Measurements from ENCODE around the gene CCDC180. TPM values are rescaled to one million over a fixed set of nuclear protein-coding genes. Genes with fewer than 3 reads are reported as not detected.

CCDC180 gene
- total RNA-seq, 1 experiment from 2014 or later, result 5.1 TPM

GRCh38 chr9:97316904-97317303 lies 9.4 kb downstream of the CCDC180 start:
- Mint-ChIP-seq H3K4me1 (ENCODE audit: insufficient read depth, unreplicated experiment) (peaks cover 5% of the 10 kb centered on the region), H3K27me3 (ENCODE audit: insufficient read depth, unreplicated experiment) (no peaks in the 10 kb centered on the region), H3K36me3 (ENCODE audit: insufficient read depth, unreplicated experiment) (peaks cover 18% of the 10 kb centered on the region), H3K9me3 (ENCODE audit: unreplicated experiment) (no peaks in the 10 kb centered on the region), H3K27ac (ENCODE audit: low read depth, unreplicated experiment) (no peak overlapping the region), H3K4me3 (ENCODE audit: unreplicated experiment) (no peak overlapping the region)
- CTCF ChIA-PET, result interaction anchor here (0.7 to 1.2 kb wide), 2 partner anchors 11 to 77 kb away, joined by 3 read pairs; no protein-coding TSS in a partner anchor
- intact Hi-C loops (cut with micrococcal nuclease), result no loop called here
- POLR2A ChIA-PET, result no interaction called here
- TF ChIP-seq, protein P1, sequence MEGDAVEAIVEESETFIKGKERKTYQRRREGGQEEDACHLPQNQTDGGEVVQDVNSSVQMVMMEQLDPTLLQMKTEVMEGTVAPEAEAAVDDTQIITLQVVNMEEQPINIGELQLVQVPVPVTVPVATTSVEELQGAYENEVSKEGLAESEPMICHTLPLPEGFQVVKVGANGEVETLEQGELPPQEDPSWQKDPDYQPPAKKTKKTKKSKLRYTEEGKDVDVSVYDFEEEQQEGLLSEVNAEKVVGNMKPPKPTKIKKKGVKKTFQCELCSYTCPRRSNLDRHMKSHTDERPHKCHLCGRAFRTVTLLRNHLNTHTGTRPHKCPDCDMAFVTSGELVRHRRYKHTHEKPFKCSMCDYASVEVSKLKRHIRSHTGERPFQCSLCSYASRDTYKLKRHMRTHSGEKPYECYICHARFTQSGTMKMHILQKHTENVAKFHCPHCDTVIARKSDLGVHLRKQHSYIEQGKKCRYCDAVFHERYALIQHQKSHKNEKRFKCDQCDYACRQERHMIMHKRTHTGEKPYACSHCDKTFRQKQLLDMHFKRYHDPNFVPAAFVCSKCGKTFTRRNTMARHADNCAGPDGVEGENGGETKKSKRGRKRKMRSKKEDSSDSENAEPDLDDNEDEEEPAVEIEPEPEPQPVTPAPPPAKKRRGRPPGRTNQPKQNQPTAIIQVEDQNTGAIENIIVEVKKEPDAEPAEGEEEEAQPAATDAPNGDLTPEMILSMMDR (IDR thresholded peaks at IDR 0.05; ENCODE audit: unreplicated experiment), result no peak
- BruUV-seq (replicated peaks), result no TSS peak
- no peak for DNase-seq (ENCODE audit: unreplicated experiment)

- Mint-ChIP-seq H3K4me3 (ENCODE audit: unreplicated experiment) (no peak overlapping the region), H3K9me3 (ENCODE audit: unreplicated experiment) (no peaks in the 10 kb centered on the region), H3K4me1 (ENCODE audit: insufficient read depth, unreplicated experiment) (peaks cover 5% of the 10 kb centered on the region), H3K36me3 (ENCODE audit: insufficient read depth, unreplicated experiment) (peaks cover 17% of the 10 kb centered on the region), H3K27me3 (ENCODE audit: insufficient read depth, unreplicated experiment) (no peaks in the 10 kb centered on the region), H3K27ac (ENCODE audit: low read depth, unreplicated experiment) (no peak overlapping the region)
- no TSS peak for BruUV-seq (replicated peaks)
- intact Hi-C loops (cut with micrococcal nuclease), result no loop called here
- POLR2A ChIA-PET, result no interaction called here
- CTCF ChIA-PET, result interaction anchor here (0.6 kb wide), 1 partner anchor 15 kb away, joined by 4 read pairs; no protein-coding TSS in a partner anchor
- no peak for DNase-seq (ENCODE audit: unreplicated experiment)
- TF ChIP-seq, protein P1 (IDR thresholded peaks at IDR 0.05; ENCODE audit: unreplicated experiment), result no peak
These were observed 11.0 kb downstream of the CCDC180 start for GRCh38 chr9:97318433-97318832.

DNA sequence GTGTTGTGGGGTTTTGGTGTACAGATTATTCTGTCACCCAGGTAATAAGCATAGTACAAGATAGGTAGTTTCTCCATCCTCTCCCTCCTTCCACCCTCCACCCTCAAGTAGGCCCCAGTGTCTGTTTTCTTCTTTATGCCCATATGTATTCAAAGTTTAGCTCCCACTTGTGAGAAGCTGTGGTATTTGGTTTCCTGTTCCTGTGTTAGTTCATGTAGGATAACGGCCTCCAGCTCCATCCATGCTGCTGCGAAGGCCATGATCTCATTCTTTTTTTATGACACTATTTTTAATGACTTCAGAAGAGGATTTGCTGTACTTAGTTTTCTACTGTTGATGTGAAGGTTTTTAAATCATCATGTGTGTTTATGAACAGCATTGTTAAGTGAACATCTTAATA lies 11.9 kb downstream of the CCDC180 start:
- Mint-ChIP-seq H3K36me3 (ENCODE audit: insufficient read depth, unreplicated experiment) (peaks cover 14% of the 10 kb centered on the region), H3K4me3 (ENCODE audit: unreplicated experiment) (no peak overlapping the region), H3K27ac (ENCODE audit: low read depth, unreplicated experiment) (no peak overlapping the region), H3K9me3 (ENCODE audit: unreplicated experiment) (no peaks in the 10 kb centered on the region), H3K4me1 (ENCODE audit: insufficient read depth, unreplicated experiment) (peaks cover 5% of the 10 kb centered on the region), H3K27me3 (ENCODE audit: insufficient read depth, unreplicated experiment) (no peaks in the 10 kb centered on the region)
- intact Hi-C loops (cut with micrococcal nuclease), result no loop called here
- DNase-seq (ENCODE audit: unreplicated experiment), result no peak
- POLR2A ChIA-PET, result no interaction called here
- no TSS peak for BruUV-seq (replicated peaks)
- TF ChIP-seq, protein P1 (IDR thresholded peaks at IDR 0.05; ENCODE audit: unreplicated experiment), result no peak
- CTCF ChIA-PET, result no interaction called here

- peaks cover 14% of the 10 kb centered on the region for H3K36me3 Mint-ChIP-seq (ENCODE audit: insufficient read depth, unreplicated experiment)
- H3K9me3 Mint-ChIP-seq (ENCODE audit: unreplicated experiment), result no peaks in the 10 kb centered on the region
- BruUV-seq (replicated peaks), result no TSS peak
- DNase-seq (ENCODE audit: unreplicated experiment), result no peak
- intact Hi-C loops (cut with micrococcal nuclease), result no loop called here
- ChIA-PET CTCF (interaction anchor here (0.6 kb wide), 1 partner anchor 111 kb away, joined by 3 read pairs; no protein-coding TSS in a partner anchor), POLR2A (no interaction called here)
- H3K4me1 Mint-ChIP-seq (ENCODE audit: insufficient read depth, unreplicated experiment), result peaks cover 5% of the 10 kb centered on the region
- TF ChIP-seq, protein P1 (IDR thresholded peaks at IDR 0.05; ENCODE audit: unreplicated experiment), result no peak
- H3K27ac Mint-ChIP-seq (ENCODE audit: low read depth, unreplicated experiment), result no peak overlapping the region
- no peak overlapping the region for H3K4me3 Mint-ChIP-seq (ENCODE audit: unreplicated experiment)
- no peaks in the 10 kb centered on the region for H3K27me3 Mint-ChIP-seq (ENCODE audit: insufficient read depth, unreplicated experiment)
These were observed 12.7 kb downstream of the CCDC180 start for GRCh38 chr9:97320080-97320642.

Measured in MCF 10A (cell line).